ENCODE data around the gene RAB11FIP3.

RAB11FIP3 gene

DNA sequence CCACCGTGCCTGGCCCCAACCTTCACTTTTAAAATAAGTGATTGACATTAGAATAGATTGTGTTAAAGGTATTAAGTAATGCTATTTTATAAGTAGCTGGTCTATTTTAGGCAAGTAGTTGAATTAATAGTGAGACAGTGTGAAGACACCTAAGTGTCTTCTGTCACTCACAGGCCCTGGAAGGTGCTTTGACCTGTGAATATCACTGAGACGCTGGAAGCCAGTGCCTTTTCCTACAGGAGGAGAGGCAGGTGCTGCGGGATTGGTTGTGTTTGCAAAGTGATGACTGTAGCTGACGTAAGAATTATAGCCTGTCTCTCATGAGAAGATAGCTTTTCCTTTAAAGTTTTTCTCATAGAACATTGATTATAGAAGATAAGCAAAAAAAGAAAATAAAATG, 45.0 kb downstream of the RAB11FIP3 start:
- Histone ChIP-seq H3K9me3 (ENCODE audit: control insufficient read depth, insufficient read depth, low read length) (no peaks in the 10 kb centered on the region), H4K20me1 (ENCODE audit: control insufficient read depth, insufficient read depth, low read depth, low read length) (no peaks in the 10 kb centered on the region), H3K9me2 (replicated peaks; ENCODE audit: control insufficient read depth, low read length) (no peaks in the 10 kb centered on the region), H3K79me2 (ENCODE audit: control insufficient read depth, low read length) (peaks cover 9% of the 10 kb centered on the region), H3F3A (ENCODE audit: control insufficient read depth, insufficient read depth) (no peaks in the 10 kb centered on the region), H3K36me3 (ENCODE audit: control insufficient read depth, low read length) (peaks cover 5% of the 10 kb centered on the region), H3K27me3 (ENCODE audit: control insufficient read depth, low read length) (no peaks in the 10 kb centered on the region), H3K4me2 (ENCODE audit: low read length) (no peak overlapping the region), H3K4me1 (ENCODE audit: control insufficient read depth, low read length) (no peaks in the 10 kb centered on the region), H3K27ac (ENCODE audit: low read depth, low read length) (no peak overlapping the region), H3K4me3 (ENCODE audit: low read length) (no peak overlapping the region)
- TF ChIP-seq EZH2phosphoT487 (IDR thresholded peaks at IDR 0.05; ENCODE audit: borderline replicate concordance, low read length) = no peak
- TF ChIP-seq, protein P1, sequence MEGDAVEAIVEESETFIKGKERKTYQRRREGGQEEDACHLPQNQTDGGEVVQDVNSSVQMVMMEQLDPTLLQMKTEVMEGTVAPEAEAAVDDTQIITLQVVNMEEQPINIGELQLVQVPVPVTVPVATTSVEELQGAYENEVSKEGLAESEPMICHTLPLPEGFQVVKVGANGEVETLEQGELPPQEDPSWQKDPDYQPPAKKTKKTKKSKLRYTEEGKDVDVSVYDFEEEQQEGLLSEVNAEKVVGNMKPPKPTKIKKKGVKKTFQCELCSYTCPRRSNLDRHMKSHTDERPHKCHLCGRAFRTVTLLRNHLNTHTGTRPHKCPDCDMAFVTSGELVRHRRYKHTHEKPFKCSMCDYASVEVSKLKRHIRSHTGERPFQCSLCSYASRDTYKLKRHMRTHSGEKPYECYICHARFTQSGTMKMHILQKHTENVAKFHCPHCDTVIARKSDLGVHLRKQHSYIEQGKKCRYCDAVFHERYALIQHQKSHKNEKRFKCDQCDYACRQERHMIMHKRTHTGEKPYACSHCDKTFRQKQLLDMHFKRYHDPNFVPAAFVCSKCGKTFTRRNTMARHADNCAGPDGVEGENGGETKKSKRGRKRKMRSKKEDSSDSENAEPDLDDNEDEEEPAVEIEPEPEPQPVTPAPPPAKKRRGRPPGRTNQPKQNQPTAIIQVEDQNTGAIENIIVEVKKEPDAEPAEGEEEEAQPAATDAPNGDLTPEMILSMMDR (IDR thresholded peaks at IDR 0.05; ENCODE audit: low read depth, low read length, poor library complexity, severe bottlenecking) = no peak

DNA sequence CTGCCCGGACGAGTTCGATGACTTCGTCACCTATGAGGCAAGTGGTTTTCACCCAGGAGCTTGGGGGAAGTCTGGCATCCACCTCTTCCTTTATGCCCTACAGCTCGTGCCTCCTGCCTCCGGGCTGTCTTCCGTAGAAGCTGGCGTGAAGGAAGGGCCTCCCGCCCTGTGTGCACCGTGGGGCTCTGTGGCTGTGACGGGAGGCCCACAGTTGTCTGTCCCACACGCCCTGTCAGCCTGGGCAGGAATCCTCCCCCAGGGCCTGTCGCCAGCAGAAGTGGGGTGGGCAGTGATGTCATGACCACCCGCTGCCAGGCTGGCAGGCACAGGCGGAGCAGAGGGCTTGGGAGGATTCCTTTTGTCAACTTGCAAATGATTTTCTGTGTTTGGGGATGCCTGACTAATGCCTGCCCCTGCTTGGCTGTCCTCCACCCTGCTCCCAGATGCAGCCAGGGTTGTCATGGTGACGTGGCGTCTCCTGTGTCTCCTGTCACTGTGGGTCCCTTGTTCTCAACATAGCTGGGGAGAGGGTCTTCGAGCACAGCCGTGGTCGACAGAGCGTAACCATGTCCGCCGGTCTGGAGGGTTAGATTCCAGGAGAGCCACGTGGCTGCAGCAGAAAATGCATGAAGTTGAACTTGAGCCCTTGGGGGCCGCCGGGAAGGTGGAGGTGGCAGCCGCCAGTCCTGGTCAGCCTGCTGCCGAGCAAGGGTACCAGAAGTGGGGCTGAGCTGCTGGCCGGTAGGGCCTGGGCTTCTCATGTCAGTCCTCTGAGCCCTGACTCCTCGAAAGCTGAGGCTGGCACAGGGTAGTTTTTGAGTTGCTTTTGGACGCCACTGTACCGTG, 46.1 kb downstream of the RAB11FIP3 start:
- no peak for TF ChIP-seq EZH2phosphoT487 (IDR thresholded peaks at IDR 0.05; ENCODE audit: borderline replicate concordance, low read length)
- Histone ChIP-seq H3K9me2 (replicated peaks; ENCODE audit: control insufficient read depth, low read length) (no peaks in the 10 kb centered on the region), H3K4me2 (ENCODE audit: low read length) (no peak overlapping the region), H3K4me1 (ENCODE audit: control insufficient read depth, low read length) (no peaks in the 10 kb centered on the region), H3K36me3 (ENCODE audit: control insufficient read depth, low read length) (peaks cover 5% of the 10 kb centered on the region), H4K20me1 (ENCODE audit: control insufficient read depth, insufficient read depth, low read depth, low read length) (no peaks in the 10 kb centered on the region), H3K79me2 (ENCODE audit: control insufficient read depth, low read length) (peaks cover 3% of the 10 kb centered on the region), H3F3A (ENCODE audit: control insufficient read depth, insufficient read depth) (no peaks in the 10 kb centered on the region), H3K9me3 (ENCODE audit: control insufficient read depth, insufficient read depth, low read length) (no peaks in the 10 kb centered on the region), H3K27ac (ENCODE audit: low read depth, low read length) (no peak overlapping the region), H3K27me3 (ENCODE audit: control insufficient read depth, low read length) (no peaks in the 10 kb centered on the region), H3K4me3 (ENCODE audit: low read length) (no peak overlapping the region)

DNA sequence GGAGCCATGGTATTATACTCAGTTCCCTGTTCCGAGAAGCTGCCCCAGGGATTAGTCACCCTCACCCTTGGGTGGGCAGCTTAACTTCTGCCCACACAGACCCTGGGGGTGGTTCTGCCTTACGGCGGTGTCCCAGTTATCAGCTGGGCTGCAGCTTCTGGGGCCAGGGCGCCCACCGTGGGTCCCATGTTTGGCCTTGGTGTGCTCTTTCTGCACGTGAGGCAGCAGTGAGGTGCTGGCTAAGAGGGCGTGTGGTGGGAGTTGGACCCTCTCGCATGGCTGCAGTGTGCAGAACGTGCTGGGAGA, 46.7 kb downstream of the RAB11FIP3 start:
- H3K27me3 ChIP-seq (ENCODE audit: control insufficient read depth, low read length) = no peaks in the 10 kb centered on the region
- no peaks in the 10 kb centered on the region for H3K79me2 ChIP-seq (ENCODE audit: control insufficient read depth, low read length)
- no peak overlapping the region for H3K27ac ChIP-seq (ENCODE audit: low read depth, low read length)
- no peak for TF ChIP-seq EZH2phosphoT487 (IDR thresholded peaks at IDR 0.05; ENCODE audit: borderline replicate concordance, low read length)
- TF ChIP-seq, protein P1 (IDR thresholded peaks at IDR 0.05; ENCODE audit: low read depth, low read length, poor library complexity, severe bottlenecking) = no peak
- peaks cover 5% of the 10 kb centered on the region for H3K36me3 ChIP-seq (ENCODE audit: control insufficient read depth, low read length)
- no peaks in the 10 kb centered on the region for H3F3A ChIP-seq (ENCODE audit: control insufficient read depth, insufficient read depth)
- H3K4me1 ChIP-seq (ENCODE audit: control insufficient read depth, low read length) = no peaks in the 10 kb centered on the region
- no peaks in the 10 kb centered on the region for H3K9me3 ChIP-seq (ENCODE audit: control insufficient read depth, insufficient read depth, low read length)
- no peak overlapping the region for H3K4me3 ChIP-seq (ENCODE audit: low read length)
- H4K20me1 ChIP-seq (ENCODE audit: control insufficient read depth, insufficient read depth, low read depth, low read length) = no peaks in the 10 kb centered on the region
- no peak overlapping the region for H3K4me2 ChIP-seq (ENCODE audit: low read length)
- no peaks in the 10 kb centered on the region for H3K9me2 ChIP-seq (replicated peaks; ENCODE audit: control insufficient read depth, low read length)
